Endometrial microvascular endothelial cells (primary cell): Measurements from ENCODE around the gene NET1. TPM values are rescaled to one million over a fixed set of nuclear protein-coding genes. Genes with fewer than 3 reads are reported as not detected.

Experiments used
- in situ Hi-C: cut with HindIII; loops from 2 replicates; pipeline ENCODE4 v1.10.0; 2017; ENCODE audit warnings: low sequenced_read_pairs, low pct_unique_long_range_greater_than_20kb; ENCODE audit errors: inconsistent ontology term
- total RNA-seq: library from RNA; depleted of rRNA; stranded (reverse); fragments of >200 nt; gene quantifications from one replicate; pipeline ENCODE4 v1.2.3, GENCODE V29; 2015; ENCODE audit errors: inconsistent ontology term

The NET1 gene
- total RNA-seq, 1 donor from 2014 or later, result 41.0 TPM

- in situ Hi-C loops, result no loop called here
Observed at GRCh38 chr10:5492322-5492855, 80.0 kb downstream of the NET1 start.

DNA sequence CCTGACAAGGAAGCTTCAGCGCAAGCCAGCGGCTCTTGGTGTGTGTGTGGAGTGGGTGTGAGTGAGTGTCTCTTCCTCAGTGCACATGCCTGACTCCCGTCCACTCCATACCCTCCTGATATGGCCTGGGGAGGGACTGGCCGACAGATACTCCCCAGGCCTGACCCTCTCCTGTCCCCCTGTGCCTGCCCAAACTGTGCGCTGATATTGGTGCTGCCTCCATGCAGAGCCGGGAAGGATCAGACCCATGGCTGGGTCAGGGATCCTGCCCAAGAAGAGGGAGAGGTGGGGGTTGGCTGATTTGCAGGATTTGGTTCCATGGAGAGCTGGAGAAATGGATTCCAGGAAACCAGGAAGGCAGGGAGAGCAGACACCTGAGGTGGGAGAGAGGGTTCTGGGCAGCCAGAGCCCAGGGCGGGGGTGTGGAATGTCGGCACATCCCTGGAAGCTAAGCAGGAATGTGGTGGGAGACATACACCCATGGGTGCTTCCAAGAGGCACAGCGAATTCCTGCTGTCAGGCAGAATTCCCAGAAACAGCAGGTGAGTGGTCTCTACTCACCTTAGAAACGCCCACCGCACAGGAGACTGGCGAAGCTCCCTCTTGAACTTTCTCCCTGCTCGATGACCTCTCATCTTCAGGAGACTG, 80.7 kb downstream of the NET1 start:
- in situ Hi-C loops, result no loop called here

- in situ Hi-C loops, result no loop called here
Observed at GRCh38 chr10:5493691-5494090, 81.3 kb downstream of the NET1 start.

DNA sequence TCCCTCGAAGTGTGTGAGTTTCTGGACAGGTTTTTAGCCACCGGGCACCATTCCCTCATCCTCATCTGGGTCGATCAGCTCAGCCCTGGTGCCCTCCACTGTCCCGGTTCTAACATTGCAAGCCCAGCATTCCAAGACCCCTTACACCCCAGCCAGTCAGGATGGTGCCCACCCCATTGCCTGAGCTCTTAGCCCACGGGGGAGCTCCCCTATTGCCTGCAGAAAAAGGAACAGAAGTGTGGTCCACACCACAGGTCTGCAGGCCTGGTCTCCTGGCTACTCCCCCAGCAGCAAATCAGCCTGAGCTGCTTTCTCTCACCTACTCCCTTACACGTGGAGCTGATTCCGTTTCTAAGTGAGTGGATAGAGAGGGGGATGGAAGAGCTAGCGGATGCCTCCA, 82.3 kb downstream of the NET1 start:
- in situ Hi-C loops, result no loop called here

- in situ Hi-C loops, result no loop called here
Observed at GRCh38 chr10:5496261-5497250, 84.2 kb downstream of the NET1 start.

DNA sequence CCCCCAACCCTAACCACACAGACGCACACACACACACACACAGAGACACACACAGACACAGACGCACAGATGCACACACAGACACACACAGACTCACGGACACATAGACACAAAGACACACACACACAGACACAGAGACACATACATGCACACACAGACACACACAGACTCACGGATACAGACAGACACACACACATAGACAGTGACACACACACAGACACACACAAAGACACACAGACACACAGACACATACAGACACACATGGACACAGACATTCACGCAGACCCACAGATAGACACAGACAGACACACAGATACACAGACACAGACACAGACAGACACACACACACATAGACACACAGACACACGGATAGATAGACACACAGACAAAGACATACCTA, 84.9 kb downstream of the NET1 start:
- in situ Hi-C loops, result no loop called here

DNA sequence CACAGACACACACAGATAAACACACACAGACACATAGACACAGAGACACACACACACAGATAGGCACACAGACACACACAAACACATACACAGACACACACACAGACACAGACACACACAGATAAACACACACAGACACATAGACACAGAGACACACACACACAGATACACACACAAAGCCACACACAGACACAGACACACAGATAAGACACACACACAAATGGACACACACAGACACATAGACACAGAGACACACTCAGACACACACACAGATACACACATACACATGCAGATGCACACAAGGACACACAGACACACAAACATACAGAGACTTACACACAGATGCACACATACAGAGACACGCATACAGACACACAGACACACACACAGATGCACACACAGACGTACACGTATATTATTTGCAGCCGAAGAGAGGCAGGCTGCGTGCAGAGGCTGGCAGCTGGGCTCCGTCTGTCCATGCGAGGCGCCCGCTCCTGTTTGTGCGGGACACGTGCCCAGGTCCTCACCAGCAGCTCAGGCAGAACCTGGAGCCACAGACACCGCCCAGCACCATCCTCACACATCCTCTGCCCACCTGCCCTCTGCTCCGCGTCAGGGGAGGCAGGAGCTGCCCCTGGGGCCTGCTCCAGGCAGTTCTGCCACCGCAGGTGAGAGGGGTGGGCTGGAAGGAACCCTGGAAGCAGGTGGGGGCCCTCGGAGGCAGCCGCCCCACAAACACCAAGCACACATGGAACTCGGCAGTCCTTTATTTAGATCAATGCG, 85.8 kb downstream of the NET1 start:
- in situ Hi-C loops, result no loop called here

GRCh38 chr10:5498791-5499492, 86.6 kb downstream of the NET1 start:
- in situ Hi-C loops, result no loop called here

DNA sequence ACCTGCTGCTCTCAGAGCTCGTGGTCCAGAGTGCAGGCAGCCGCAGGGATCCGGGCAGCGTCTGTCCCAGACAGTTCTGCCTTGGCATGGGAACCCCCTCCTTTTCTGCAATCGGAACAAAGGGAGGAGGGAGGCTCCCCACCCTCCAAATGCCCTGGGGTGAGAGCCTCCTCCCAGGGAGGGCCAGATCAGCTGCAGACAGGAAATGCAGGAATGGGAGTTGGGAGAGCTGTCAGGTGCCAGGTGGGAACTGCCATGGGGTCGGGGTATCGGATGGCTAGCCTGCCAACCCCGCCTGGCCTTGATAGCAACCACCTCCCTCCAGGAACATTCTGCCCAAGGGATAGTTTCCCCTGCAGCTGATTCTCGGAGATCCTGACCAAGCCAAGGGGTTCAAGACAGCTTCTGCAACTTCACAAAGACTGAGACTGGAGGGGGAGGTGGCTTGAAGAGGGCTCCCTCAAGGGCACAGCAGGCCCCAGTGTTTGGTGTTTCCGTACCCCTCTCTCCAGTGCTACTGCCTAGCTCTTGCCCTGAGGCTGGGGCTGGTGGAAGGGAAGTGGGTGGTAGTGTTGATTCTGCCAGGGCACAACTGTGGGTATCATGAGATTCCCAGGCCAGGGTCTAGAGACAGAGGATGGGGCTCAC, 87.3 kb downstream of the NET1 start, which contains the start of gene CALML5:
Gene CALML5 (minus strand): TSS at position 78 of the 648 bp plus-strand sequence. CDS start 132 bp downstream, outside the sequence.
- in situ Hi-C loops, result no loop called here

GRCh38 chr10:5500162-5500670, 87.9 kb downstream of the NET1 start:
- in situ Hi-C loops, result no loop called here

DNA sequence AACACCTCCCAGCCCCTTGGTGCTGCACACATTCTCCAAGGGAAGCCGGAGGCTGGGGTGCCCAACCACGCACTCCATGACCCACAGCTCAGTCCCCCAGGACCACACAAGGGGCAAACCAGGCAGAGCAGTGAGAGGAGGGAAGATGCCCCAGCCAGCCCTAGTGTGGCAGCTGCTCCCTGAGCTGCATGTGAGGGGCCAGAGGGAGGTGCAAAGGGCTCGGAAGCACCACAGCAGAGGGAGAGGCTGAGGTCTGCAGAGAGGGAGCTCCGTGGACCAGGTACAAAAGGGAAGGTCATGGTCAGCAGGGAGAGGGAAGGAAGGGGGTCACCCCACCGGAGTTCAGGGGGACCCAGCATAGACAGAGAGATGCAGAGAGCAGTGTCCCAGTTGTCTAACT, 88.6 kb downstream of the NET1 start:
- in situ Hi-C loops, result no loop called here

DNA sequence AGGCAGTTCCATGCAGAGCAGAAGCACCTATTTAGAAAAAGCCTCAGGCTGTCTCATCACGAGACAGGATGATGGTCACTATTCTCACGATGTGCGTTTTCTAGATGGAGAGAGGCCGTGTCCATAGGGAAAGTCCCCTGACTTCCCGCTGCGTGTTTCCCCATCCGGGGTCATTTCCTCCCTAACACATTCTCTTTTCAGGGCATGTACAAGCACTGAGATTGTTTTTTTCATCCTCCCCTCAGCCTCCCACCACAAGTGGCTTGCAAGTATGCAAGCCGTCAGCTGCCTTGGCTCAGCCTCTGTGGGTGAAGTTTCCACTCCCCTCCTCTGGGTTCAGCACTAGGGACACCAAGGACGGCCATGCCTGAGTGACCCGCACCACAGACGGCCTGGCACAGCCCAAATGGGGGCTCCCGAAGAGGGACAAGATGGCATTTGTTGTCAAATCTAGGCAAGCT, 89.7 kb downstream of the NET1 start:
- in situ Hi-C loops, result no loop called here

DNA sequence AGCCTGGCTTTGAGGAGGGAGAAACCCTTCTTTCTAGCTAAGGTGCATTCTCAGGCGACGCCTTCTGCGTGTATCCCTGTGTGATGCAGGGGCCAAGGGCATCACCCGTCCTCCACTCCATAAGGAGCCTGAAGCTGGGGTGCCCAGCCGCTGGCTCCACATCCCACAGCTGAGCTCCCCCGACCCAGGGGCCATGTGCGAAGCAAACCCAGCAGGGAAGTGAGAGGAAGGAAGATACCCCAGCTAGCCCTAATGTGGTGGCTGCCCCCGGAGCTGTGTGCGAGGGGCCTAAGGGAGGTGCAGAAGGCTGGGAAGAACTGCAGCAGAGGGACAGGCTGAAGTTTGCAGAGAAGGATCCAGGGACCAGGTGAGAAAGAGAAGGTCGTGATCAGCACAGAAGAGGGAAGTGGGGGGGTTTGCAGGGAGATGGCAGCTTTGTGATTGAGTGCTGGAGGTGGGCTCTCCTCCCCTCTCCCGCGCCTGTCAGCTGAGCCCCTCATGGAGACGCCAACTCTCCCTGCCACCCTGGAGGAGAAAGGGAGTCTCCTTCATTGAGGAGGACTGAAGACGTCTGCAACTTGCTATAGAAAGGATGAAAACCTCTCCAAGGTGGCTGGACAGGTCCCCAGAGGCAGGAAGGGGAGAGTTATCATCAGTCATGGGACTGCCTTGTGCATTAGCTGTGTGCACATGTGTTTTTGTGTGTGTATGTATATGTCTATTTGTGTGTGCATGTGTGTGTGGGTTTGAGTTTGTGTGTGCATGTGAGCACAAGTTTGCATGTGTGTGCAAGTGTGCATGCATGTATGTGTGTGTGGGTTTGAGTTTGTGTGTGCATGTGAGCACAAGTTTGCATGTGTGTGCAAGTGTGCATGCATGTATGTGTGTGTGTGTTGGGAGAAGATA, 90.5 kb downstream of the NET1 start:
- in situ Hi-C loops, result no loop called here

GRCh38 chr10:5503477-5503835, 91.1 kb downstream of the NET1 start:
- in situ Hi-C loops, result no loop called here

DNA sequence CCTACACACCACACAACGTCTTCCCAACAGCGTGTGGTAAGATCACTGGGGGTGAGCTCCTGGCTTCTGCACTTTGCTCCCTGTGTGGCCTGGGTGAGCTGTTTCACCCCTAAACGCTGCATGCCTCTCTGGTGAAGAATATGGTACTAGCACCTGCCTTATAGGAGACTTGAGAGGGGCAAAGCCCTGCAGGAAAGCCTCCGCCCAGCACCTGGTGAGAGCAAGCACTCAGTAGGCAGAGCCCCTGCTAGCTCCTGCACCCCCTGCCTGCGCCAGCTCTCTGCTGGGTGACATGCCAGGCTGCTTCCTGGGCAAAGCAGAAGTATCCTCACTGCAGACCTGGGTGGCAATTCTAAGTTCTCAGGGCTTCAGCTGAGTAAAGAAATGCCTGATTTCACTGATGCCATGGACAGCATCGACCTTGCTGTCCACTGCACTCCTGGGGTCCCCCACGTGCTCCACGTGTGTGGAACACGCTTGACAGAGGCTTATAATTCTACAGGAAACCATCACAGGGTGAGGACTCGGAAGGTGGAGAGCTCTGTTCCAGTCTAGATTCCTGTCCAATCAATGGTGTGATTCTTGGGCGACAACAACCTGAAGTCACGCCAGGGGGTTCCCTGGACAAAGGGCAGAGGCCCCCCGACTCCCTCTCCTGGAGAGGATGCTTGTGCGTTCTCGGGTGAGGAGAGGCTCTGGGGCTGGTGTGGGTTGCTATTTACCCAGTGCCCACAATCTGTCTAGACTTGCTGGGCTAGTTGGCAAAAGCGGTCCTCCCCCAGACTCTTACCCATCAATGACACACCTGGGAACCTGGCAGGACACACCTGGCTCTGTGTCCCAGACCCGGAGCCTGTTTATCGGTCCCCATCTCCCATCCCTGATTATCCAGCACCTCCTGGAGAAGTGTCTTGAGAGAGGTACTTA, 92.1 kb downstream of the NET1 start:
- in situ Hi-C loops, result no loop called here

GRCh38 chr10:5506246-5506645, 93.9 kb downstream of the NET1 start:
- in situ Hi-C loops, result no loop called here
